Bronchial smooth muscle cell (primary cell): ENCODE measurements around the gene RASSF3. TPM values are rescaled to one million over a fixed set of nuclear protein-coding genes. Genes with fewer than 3 reads are reported as not detected.

Source experiments
- total RNA-seq: library from RNA; depleted of rRNA; stranded (reverse); fragments of >200 nt; gene quantifications from 2 replicates; pipeline ENCODE4 v1.2.1, GENCODE V29; 2014

RASSF3 gene, protein sequence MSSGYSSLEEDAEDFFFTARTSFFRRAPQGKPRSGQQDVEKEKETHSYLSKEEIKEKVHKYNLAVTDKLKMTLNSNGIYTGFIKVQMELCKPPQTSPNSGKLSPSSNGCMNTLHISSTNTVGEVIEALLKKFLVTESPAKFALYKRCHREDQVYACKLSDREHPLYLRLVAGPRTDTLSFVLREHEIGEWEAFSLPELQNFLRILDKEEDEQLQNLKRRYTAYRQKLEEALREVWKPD
- 10.7 and 11.0 TPM in 2 replicates for total RNA-seq

GRCh38 chr12:64610079-64610659 lies at the start of gene RASSF3:
Gene RASSF3, plus strand, starts transcription at chr12:64610495. Its CDS starts 138 bp downstream, at chr12:64610633.

Other genes with a start within 250 kb of the RASSF3 start
- 1.3 and 3.4 TPM in 2 replicates for gene C12orf56, start 219.7 kb upstream of the RASSF3 start, total RNA-seq
- 58.8 and 71.5 TPM in 2 replicates for gene XPOT, start 206.1 kb upstream of the RASSF3 start, total RNA-seq
- gene TBK1, start 158.4 kb upstream of the RASSF3 start, total RNA-seq: 20.0 and 33.6 TPM in 2 replicates
- gene GNS, start 148.9 kb downstream of the RASSF3 start, total RNA-seq: 116 and 145 TPM in 2 replicates
- gene TBC1D30, start 214.2 kb downstream of the RASSF3 start, total RNA-seq: 0.32 and 0.43 TPM in 2 replicates